Peyer's patch (tissue), 4 donors: Measurements from ENCODE around the gene SZT2. TPM values are rescaled to one million over a fixed set of nuclear protein-coding genes. Genes with fewer than 3 reads are reported as not detected.

Experiments
- DNase-seq, 3 donors: peaks; one replicate each; pipeline ENCODE4 v3.0.0-alpha.2; 2017 to 2019
- H3K27ac ChIP-seq, 4 donors: fragments of 200-600 bp; sonication (generic); one replicate each; pipeline ENCODE4 v1.5.1; 2016 to 2019
- H3K27me3 ChIP-seq, 2 donors: fragments of 200-600 bp; sonication (generic); one replicate each; pipeline ENCODE4 v1.5.1; 2019
- H3K36me3 ChIP-seq, 3 donors: fragments of 200-600 bp; sonication (generic); one replicate each; pipeline ENCODE4 v1.5.1; 2016 to 2019
- H3K4me1 ChIP-seq, 4 donors: fragments of 200-600 bp; sonication (generic); one replicate each; pipeline ENCODE4 v1.5.1; 2016 to 2019
- H3K4me3 ChIP-seq, 4 donors: fragments of 200-600 bp; sonication (generic); 1 replicate in 3 of 4; 2 replicates in 1 of 4; pipeline ENCODE4 v1.5.1; 2016 to 2019; ENCODE audit warnings: mild to moderate bottlenecking in 1 of 4
- H3K9me3 ChIP-seq, 4 donors: fragments of 200-600 bp; sonication (generic); one replicate each; pipeline ENCODE4 v1.5.1; 2016 to 2019; ENCODE audit warnings: mild to moderate bottlenecking in 1 of 4
- POLR2A ChIP-seq, 2 donors: fragments of 450-650 bp; IDR thresholded peaks; one replicate each; pipeline ENCODE4 v1.5.1; 2017; ENCODE audit warnings: antibody characterized with exemption in 2 of 2, mild to moderate bottlenecking in 2 of 2, moderate library complexity in 2 of 2
- total RNA-seq, 4 donors: library from RNA; depleted of rRNA; stranded (reverse); fragments of >200 nt; gene quantifications; one replicate each; pipeline ENCODE4 v1.1.0, GENCODE V29; 2016
- TF ChIP-seq, protein P1 (sequence below), 6 experiments: fragments of 450-650 bp in 4 of 6; fragments of 200-600 bp in 2 of 6; sonication (generic) in 1 of 6; IDR thresholded peaks; one replicate each; pipeline ENCODE4 v1.5.1; 2017 to 2019; ENCODE audit warnings: antibody characterized with exemption in 6 of 6, mild to moderate bottlenecking in 3 of 6, moderate library complexity in 1 of 6

Gene SZT2
- total RNA-seq, 4 donors from 2014 or later = 76.9 to 129 (median 104) TPM

DNA sequence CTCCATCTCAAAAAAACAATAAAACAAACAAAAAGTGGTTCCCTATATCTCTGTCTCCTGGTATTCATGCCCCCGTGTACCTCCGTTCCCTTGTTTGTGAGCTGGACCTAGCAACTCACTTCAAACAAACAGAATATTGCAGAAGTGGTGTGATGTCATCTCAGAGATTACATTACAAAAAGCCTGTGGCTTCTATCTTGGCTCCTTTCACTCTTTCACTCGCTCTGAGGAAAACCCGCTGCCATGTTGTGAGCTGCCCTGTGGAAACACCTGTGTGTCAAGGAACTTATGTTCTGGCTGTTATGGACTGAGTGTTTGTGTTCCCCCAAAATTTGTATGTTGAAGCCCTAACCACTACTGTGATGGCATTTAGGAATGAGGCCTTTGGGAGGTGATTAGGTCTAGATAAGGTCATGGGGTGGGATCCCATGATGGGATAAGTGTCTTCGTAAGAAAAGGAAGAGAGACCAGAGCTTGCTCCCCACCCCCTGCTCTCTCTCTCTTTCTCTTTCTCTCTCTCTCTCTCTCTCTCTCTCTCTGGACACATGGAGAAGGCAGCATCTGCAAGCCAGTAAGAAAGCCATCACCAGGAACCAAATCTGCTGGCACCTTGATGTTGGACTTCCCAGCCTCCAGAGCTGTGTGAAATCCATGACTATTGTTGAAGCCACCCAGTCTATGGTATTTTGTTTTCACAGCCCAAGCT lies 71.4 kb downstream of the SZT2 start:
- no peaks in the 10 kb centered on the region for H3K9me3 ChIP-seq
- H3K4me1 ChIP-seq = peaks cover 0 to 6% (median 0%) of the 10 kb centered on the region in 4 donors
- no peak overlapping the region for H3K27ac ChIP-seq
- no peaks in the 10 kb centered on the region for H3K27me3 ChIP-seq
- TF ChIP-seq POLR2A (IDR thresholded peaks at IDR 0.05) = no peak
- TF ChIP-seq, protein P1, sequence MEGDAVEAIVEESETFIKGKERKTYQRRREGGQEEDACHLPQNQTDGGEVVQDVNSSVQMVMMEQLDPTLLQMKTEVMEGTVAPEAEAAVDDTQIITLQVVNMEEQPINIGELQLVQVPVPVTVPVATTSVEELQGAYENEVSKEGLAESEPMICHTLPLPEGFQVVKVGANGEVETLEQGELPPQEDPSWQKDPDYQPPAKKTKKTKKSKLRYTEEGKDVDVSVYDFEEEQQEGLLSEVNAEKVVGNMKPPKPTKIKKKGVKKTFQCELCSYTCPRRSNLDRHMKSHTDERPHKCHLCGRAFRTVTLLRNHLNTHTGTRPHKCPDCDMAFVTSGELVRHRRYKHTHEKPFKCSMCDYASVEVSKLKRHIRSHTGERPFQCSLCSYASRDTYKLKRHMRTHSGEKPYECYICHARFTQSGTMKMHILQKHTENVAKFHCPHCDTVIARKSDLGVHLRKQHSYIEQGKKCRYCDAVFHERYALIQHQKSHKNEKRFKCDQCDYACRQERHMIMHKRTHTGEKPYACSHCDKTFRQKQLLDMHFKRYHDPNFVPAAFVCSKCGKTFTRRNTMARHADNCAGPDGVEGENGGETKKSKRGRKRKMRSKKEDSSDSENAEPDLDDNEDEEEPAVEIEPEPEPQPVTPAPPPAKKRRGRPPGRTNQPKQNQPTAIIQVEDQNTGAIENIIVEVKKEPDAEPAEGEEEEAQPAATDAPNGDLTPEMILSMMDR (IDR thresholded peaks at IDR 0.05) = no peak
- H3K4me3 ChIP-seq = no peak overlapping the region
- no peaks in the 10 kb centered on the region for H3K36me3 ChIP-seq
- no peak for DNase-seq

- Histone ChIP-seq H3K9me3 (no peaks in the 10 kb centered on the region), H3K36me3 (no peaks in the 10 kb centered on the region), H3K27me3 (no peaks in the 10 kb centered on the region), H3K4me3 (no peak overlapping the region), H3K27ac (no peak overlapping the region), H3K4me1 (peaks cover 0 to 10% (median 0%) of the 10 kb centered on the region in 4 donors)
- TF ChIP-seq, protein P1 (IDR thresholded peaks at IDR 0.05) = no peak
- no peak for TF ChIP-seq POLR2A (IDR thresholded peaks at IDR 0.05)
- DNase-seq = no peak
Measured at GRCh38 chr1:43463479-43463878, 73.8 kb downstream of the SZT2 start.

DNA sequence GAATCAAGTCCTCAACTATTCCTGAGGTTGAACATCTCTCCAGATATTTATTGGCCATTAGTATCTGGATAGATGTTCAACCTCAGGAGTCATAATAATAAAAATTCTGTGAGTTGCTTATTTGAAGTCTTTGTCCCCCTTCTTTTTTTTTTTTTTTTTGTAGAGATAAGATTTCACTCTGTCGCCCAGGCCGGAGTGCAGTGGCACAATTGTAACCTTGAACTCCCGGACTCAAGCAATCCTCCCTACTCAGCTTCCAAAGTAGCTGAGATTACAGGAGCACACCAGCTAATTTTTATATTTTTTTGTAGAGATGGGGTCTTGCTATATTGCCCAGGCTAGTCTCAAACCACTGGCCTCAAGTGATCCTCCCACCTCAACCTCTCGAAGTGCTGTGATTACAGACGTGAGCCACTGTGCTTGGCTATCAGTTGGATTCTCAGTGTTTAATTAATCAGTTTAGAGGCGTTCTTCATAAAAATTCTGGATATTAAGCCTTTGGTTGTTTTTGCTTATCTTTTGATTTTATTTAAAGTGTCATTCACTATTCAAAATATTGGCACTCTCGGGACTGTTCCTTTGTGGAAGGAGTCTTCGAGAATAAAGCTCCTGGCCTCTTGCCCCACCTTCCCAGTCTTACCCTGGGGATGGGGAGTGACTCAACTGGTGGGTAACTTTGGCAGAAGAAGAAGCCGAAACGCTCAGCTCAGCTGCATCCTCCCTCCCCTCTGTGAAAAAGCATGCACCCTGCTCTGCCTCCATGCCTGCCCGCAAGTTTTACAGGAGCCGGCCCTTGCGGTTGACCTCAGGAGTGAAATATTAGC lies 75.2 kb downstream of the SZT2 start:
- Histone ChIP-seq H3K4me3 (no peak overlapping the region), H3K4me1 (peaks cover 0 to 10% (median 0%) of the 10 kb centered on the region in 4 donors), H3K36me3 (no peaks in the 10 kb centered on the region), H3K9me3 (no peaks in the 10 kb centered on the region), H3K27me3 (no peaks in the 10 kb centered on the region), H3K27ac (peak overlapping the region in 1 of 4 donors; percentile 27)
- TF ChIP-seq, protein P1 (IDR thresholded peaks at IDR 0.05) = no peak
- no peak for DNase-seq

GRCh38 chr1:43465505-43466067 lies 75.9 kb downstream of the SZT2 start:
- H3K4me1 ChIP-seq = peaks cover 0 to 10% (median 0%) of the 10 kb centered on the region in 4 donors
- DNase-seq = no peak
- H3K9me3 ChIP-seq = no peaks in the 10 kb centered on the region
- H3K27me3 ChIP-seq = no peaks in the 10 kb centered on the region
- H3K36me3 ChIP-seq = no peaks in the 10 kb centered on the region
- TF ChIP-seq, protein P1 (IDR thresholded peaks at IDR 0.05) = no peak
- TF ChIP-seq POLR2A (IDR thresholded peaks at IDR 0.05) = no peak
- H3K4me3 ChIP-seq = no peak overlapping the region
- H3K27ac ChIP-seq = peak overlapping the region in 1 of 4 donors; percentile 27

DNA sequence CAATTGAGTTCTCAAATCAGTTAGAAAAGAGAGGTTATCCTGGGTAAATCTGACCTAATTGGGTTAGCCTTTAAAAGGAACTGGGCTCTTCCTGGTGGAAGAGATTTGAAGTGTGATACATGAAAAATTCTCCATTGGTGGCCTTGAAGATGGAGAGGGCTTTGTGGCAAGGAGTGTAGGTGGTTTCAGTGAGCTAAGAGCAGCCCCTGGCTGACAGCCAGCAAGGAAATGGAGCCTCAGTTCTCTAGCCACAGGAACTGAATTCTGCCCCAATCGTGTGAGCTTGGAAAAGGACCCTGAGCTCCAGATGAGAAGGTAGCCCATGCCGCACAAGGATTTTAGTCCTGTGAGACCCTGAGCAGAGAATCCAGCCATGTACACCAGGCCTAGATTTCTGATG lies 76.7 kb downstream of the SZT2 start:
- Histone ChIP-seq H3K36me3 (no peaks in the 10 kb centered on the region), H3K9me3 (no peaks in the 10 kb centered on the region), H3K4me1 (peaks cover 0 to 10% (median 0%) of the 10 kb centered on the region in 4 donors), H3K4me3 (no peak overlapping the region), H3K27me3 (no peaks in the 10 kb centered on the region), H3K27ac (peak overlapping the region in 1 of 4 donors; percentile 27)
- no peak for DNase-seq
- no peak for TF ChIP-seq POLR2A (IDR thresholded peaks at IDR 0.05)
- TF ChIP-seq, protein P1 (IDR thresholded peaks at IDR 0.05) = no peak
